Measurements from ENCODE around the gene SNAPC2.

The SNAPC2 gene

GRCh38 chr19:7919610-7920518 is at the start of gene SNAPC2:
Gene SNAPC2, plus strand, starts transcription at chr19:7920338. Its CDS starts 29 bp downstream, at chr19:7920367.
- DNase-seq: peak; percentile 90 to 93

GRCh38 chr19:7870571-7871436 is 49.3 kb upstream of the SNAPC2 start:
- peak; percentile 34 to 38 for DNase-seq

- peak; percentile 69 to 73 for DNase-seq
Measured at GRCh38 chr19:7871437-7872305, 48.5 kb upstream of the SNAPC2 start.

- no peak for DNase-seq
Measured at GRCh38 chr19:7872306-7873204, 47.6 kb upstream of the SNAPC2 start.

GRCh38 chr19:7873304-7874075 is 46.6 kb upstream of the SNAPC2 start:
- DNase-seq: no peak

- peak; percentile 77 to 89 for DNase-seq
Measured at GRCh38 chr19:7874076-7874896, 45.9 kb upstream of the SNAPC2 start, which contains the start of gene PRR36. Gene PRR36, minus strand, starts transcription at chr19:7874390. Its CDS starts 701 bp downstream, at chr19:7873689.

- DNase-seq: peak; percentile 27 to 48
Measured at GRCh38 chr19:7874897-7875273, 45.3 kb upstream of the SNAPC2 start.

- no peak for DNase-seq
Measured at GRCh38 chr19:7877249-7877836, 42.8 kb upstream of the SNAPC2 start.

GRCh38 chr19:7879111-7879807 is 40.9 kb upstream of the SNAPC2 start:
- peak; percentile 6 to 41 for DNase-seq

GRCh38 chr19:7879836-7880235 is 40.3 kb upstream of the SNAPC2 start:
- DNase-seq: no peak

GRCh38 chr19:7881910-7882309 is 38.2 kb upstream of the SNAPC2 start:
- DNase-seq: no peak

- no peak for DNase-seq
Measured at GRCh38 chr19:7883105-7883504, 37.0 kb upstream of the SNAPC2 start.

GRCh38 chr19:7883796-7884570 is 36.2 kb upstream of the SNAPC2 start:
- no peak for DNase-seq

GRCh38 chr19:7885818-7886217 is 34.3 kb upstream of the SNAPC2 start:
- no peak for DNase-seq

- no peak for DNase-seq
Measured at GRCh38 chr19:7887408-7888144, 32.6 kb upstream of the SNAPC2 start.

GRCh38 chr19:7888145-7888825 is 31.9 kb upstream of the SNAPC2 start, which contains the start of gene LRRC8E:
Gene LRRC8E, plus strand, starts transcription at chr19:7888510. Its CDS starts 7,094 bp downstream, at chr19:7895604.
- DNase-seq: no peak
